HepG2 (cell line): ENCODE results near the gene ENPP1. TPM values are rescaled to one million over a fixed set of nuclear protein-coding genes. Genes with fewer than 3 reads are reported as not detected.

Experiments used
- ATAC-seq: fragments of 200-7000 bp; cut with Tn5 transposase; 3 replicates; pipeline ENCODE4 v1.9.1; 2020; ENCODE audit warnings: mild to moderate bottlenecking, moderate library complexity
- BruUV-seq: library from RNA; stranded (reverse); fragments of 400-500 nt; replicated peaks from 2 replicates; lab custom pipeline; 2021; lab: Mats Ljungman, UMichigan
- CTCF ChIA-PET: fragments of 300-600 bp; formaldehyde crosslinking; extraction: SDS; loops from one replicate; lab custom pipeline; 2021; ENCODE audit warnings: low total read pairs, inconsistent platforms, low intra/inter-chr PET ratio; lab: Yijun Ruan, JAX
- POLR2A ChIA-PET: fragments of 350-600 bp; sonication (Branson Sonifier 250); formaldehyde crosslinking; loops from one replicate; lab custom pipeline; 2020; ENCODE audit warnings: antibody characterized with exemption, inconsistent platforms; lab: Yijun Ruan, JAX
- DNase-seq: peaks from one replicate; pipeline ENCODE4 v3.0.0-alpha.2; 2015; ENCODE audit warnings: low spot score
- FAIRE-seq: peaks from 3 replicates; lab custom pipeline; 2011; peaks lifted over from hg19 to GRCh38; lab: Jason Lieb, UNC
- H2AFZ ChIP-seq: one replicate; pipeline ENCODE4 v1.6.1; 2011; ENCODE audit warnings: low read length, inconsistent platforms
- H3K27ac ChIP-seq: fragments of 300-600 bp; 3 replicates; pipeline ENCODE4 v1.8.0; 2011; ENCODE audit warnings: mixed run types, mild to moderate bottlenecking, mixed read lengths, low read length, inconsistent platforms; ENCODE audit not compliant: insufficient read depth; ENCODE audit errors: extremely low read length
- H3K27me3 ChIP-seq, 2 experiments: fragments of 200-600 bp in 1 of 2; 2 replicates in 1 of 2; 3 replicates in 1 of 2; pipeline versions ENCODE4 v1.6.0 to v1.8.0; 2011; ENCODE audit warnings: low read length in 2 of 2, mild to moderate bottlenecking in 2 of 2, moderate library complexity in 2 of 2, inconsistent platforms in 1 of 2; ENCODE audit not compliant: insufficient read depth in 2 of 2, control insufficient read depth in 1 of 2
- H3K36me3 ChIP-seq, 2 experiments: fragments of 200-600 bp in 1 of 2; replicated peaks in 1 of 2; 2 replicates in 1 of 2; 3 replicates in 1 of 2; pipeline versions ENCODE4 v1.5.1 to v1.8.0; 2011; ENCODE audit warnings: low read length in 2 of 2, inconsistent platforms in 1 of 2; ENCODE audit not compliant: insufficient read depth in 2 of 2, control insufficient read depth in 1 of 2
- H3K4me1 ChIP-seq: 2 replicates; pipeline ENCODE4 v1.5.1; 2012; ENCODE audit warnings: low read length, inconsistent platforms; ENCODE audit not compliant: insufficient read depth
- H3K4me2 ChIP-seq: 2 replicates; pipeline ENCODE4 v1.6.0; 2011; ENCODE audit warnings: low read depth, low read length, inconsistent platforms
- H3K4me3 ChIP-seq, 3 experiments: fragments of 200-600 bp in 1 of 3; sonication (generic), shearing (Covaris generic) in 1 of 3; replicated peaks in 1 of 3; 2 replicates each; pipeline ENCODE4 v1.5.1; 2011 to 2016; ENCODE audit warnings: low read length in 3 of 3, inconsistent platforms in 2 of 3, low read depth in 2 of 3, mild to moderate bottlenecking in 2 of 3, control low read depth in 1 of 3, mixed read lengths in 1 of 3; ENCODE audit not compliant: insufficient read depth in 1 of 3
- H3K79me2 ChIP-seq: one replicate; pipeline ENCODE4 v1.6.1; 2011; ENCODE audit warnings: low read length, inconsistent platforms; ENCODE audit not compliant: insufficient read depth
- H3K9ac ChIP-seq: 2 replicates; pipeline ENCODE4 v1.6.0; 2011; ENCODE audit warnings: mild to moderate bottlenecking, low read depth, low read length, inconsistent platforms; ENCODE audit not compliant: insufficient read depth
- H3K9me3 ChIP-seq: 2 replicates; pipeline ENCODE4 v1.5.1; 2012; ENCODE audit warnings: mild to moderate bottlenecking, low read length
- H4K20me1 ChIP-seq: 2 replicates; pipeline ENCODE4 v1.6.0; 2011; ENCODE audit warnings: inconsistent platforms, mild to moderate bottlenecking, low read length, moderate library complexity; ENCODE audit not compliant: insufficient read depth
- AGO2 ChIP-seq: fragments of 200-400 bp; formaldehyde crosslinking; optimal IDR thresholded peaks from 2 replicates; pipeline ENCODE3; 2017; ENCODE audit warnings: mild to moderate bottlenecking, low read depth, low read length, moderate library complexity
- EZH2 ChIP-seq: conservative IDR thresholded peaks from 2 replicates; pipeline ENCODE4 v1.6.1; 2012; ENCODE audit warnings: mild to moderate bottlenecking, low read depth, low read length, moderate library complexity
- FOXK1 ChIP-seq: sonication (generic); formaldehyde crosslinking; IDR thresholded peaks from 2 replicates; pipeline ENCODE4 v1.4.0; 2020; ENCODE audit warnings: low read depth, missing genetic modification reagents, borderline replicate concordance
- HMGA1 ChIP-seq: sonication (generic); formaldehyde crosslinking; conservative IDR thresholded peaks from 2 replicates; pipeline ENCODE4 v1.4.0; 2020; ENCODE audit warnings: missing genetic modification reagents
- IRF2 ChIP-seq: IDR thresholded peaks from 2 replicates; pipeline ENCODE4 v1.6.1; 2018; ENCODE audit warnings: missing genetic modification reagents, missing compliant biosample characterization
- ISL2 ChIP-seq: sonication (generic); formaldehyde crosslinking; IDR thresholded peaks from 2 replicates; pipeline ENCODE4 v1.5.0; 2020; ENCODE audit warnings: missing genetic modification reagents
- JUNB ChIP-seq: sonication (generic); formaldehyde crosslinking; IDR thresholded peaks from 2 replicates; pipeline ENCODE4 v1.8.0; 2022; ENCODE audit warnings: missing genetic modification reagents, mild to moderate bottlenecking, borderline replicate concordance
- MED1 ChIP-seq: sonication (generic); formaldehyde crosslinking; IDR thresholded peaks from 2 replicates; pipeline ENCODE4 v1.4.0; 2020; ENCODE audit warnings: missing genetic modification reagents
- NFKBIZ ChIP-seq: IDR thresholded peaks from 2 replicates; pipeline ENCODE4 v1.6.1; 2018; ENCODE audit warnings: missing genetic modification reagents, missing compliant biosample characterization
- NFYC ChIP-seq: IDR thresholded peaks from 2 replicates; pipeline ENCODE4 v1.6.1; 2016; ENCODE audit warnings: missing genetic modification reagents, missing compliant biosample characterization
- PHF21A ChIP-seq: sonication (generic); formaldehyde crosslinking; IDR thresholded peaks from 2 replicates; pipeline ENCODE4 v1.5.0; 2020; ENCODE audit warnings: mild to moderate bottlenecking, missing genetic modification reagents
- ZFP62 ChIP-seq: sonication (generic); formaldehyde crosslinking; IDR thresholded peaks from 2 replicates; pipeline ENCODE4 v1.4.0; 2020; ENCODE audit warnings: missing genetic modification reagents
- ZNF333 ChIP-seq: sonication (generic); formaldehyde crosslinking; IDR thresholded peaks from 2 replicates; pipeline ENCODE4 v1.4.0; 2020; ENCODE audit warnings: mild to moderate bottlenecking, missing genetic modification reagents, borderline replicate concordance
- ZNF652 ChIP-seq: IDR thresholded peaks from 2 replicates; pipeline ENCODE4 v1.6.1; 2016; ENCODE audit warnings: low read depth, borderline replicate concordance
- ZNF7 ChIP-seq: IDR thresholded peaks from 2 replicates; pipeline ENCODE4 v1.6.1; 2016; ENCODE audit warnings: missing biosample characterization, missing genetic modification reagents
- WGBS: methylation state at CpG from one replicate; pipeline ENCODE4 v1.1.6; 2017; ENCODE audit warnings: low lambda C conversion rate; 5-methylcytosine and 5-hydroxymethylcytosine counted together
- in situ Hi-C: cut with HindIII; loops from 2 replicates; pipeline ENCODE4 v1.10.0; 2017; ENCODE audit warnings: low pct_unique_long_range_greater_than_20kb; ENCODE audit not compliant: extremely low pct_ligation_motif_present
- intact Hi-C: fragments of 100-400 bp; cut with micrococcal nuclease; formaldehyde crosslinking; loops from one replicate; pipeline ENCODE4 v1.10.0; 2022; ENCODE audit not compliant: unreplicated experiment
- polyA plus RNA-seq, 8 experiments: library from polyadenylated mRNA; depleted of rRNA in 3 of 8; stranded (reverse) in 7 of 8; unstranded in 1 of 8; fragments of >200 nt; fragmentation: Illumina TruSeq in 4 of 8; extraction: Trizol in 4 of 8; gene quantifications; 2 replicates each; pipeline versions ENCODE4 v1.2.1 to v1.2.3, GENCODE V29; 2011 to 2016; ENCODE audit warnings: low read depth in 4 of 8, missing spikeins in 1 of 8, mixed read lengths in 1 of 8; ENCODE audit not compliant: insufficient read depth in 1 of 8
- total RNA-seq, 5 experiments: library from RNA; depleted of rRNA; stranded (reverse); fragments of >200 nt; fragmentation: Illumina TruSeq; extraction: Trizol; gene quantifications; 2 replicates each; pipeline ENCODE4 v1.2.3, GENCODE V29; 2016; ENCODE audit warnings: low read depth in 1 of 5
- TF ChIP-seq, protein P1 (sequence below): IDR thresholded peaks from 2 replicates; pipeline ENCODE4 v1.6.1; 2016; ENCODE audit warnings: missing genetic modification reagents, missing compliant biosample characterization
- TF ChIP-seq, protein P2 (sequence below): sonication (generic); formaldehyde crosslinking; IDR thresholded peaks from 2 replicates; pipeline ENCODE4 v1.5.0; 2020; ENCODE audit warnings: mild to moderate bottlenecking, missing genetic modification reagents
- TF ChIP-seq, protein P3 (sequence below): IDR thresholded peaks from 2 replicates; pipeline ENCODE4 v1.4.0; 2020; ENCODE audit warnings: mild to moderate bottlenecking, missing genetic modification reagents

ENPP1 gene
- total and polyA plus RNA-seq, 2 of the 13 experiments (the other 11 are each of a cell fraction or from before 2014, with no cell fraction given) = 56.5 to 160 TPM

DNA sequence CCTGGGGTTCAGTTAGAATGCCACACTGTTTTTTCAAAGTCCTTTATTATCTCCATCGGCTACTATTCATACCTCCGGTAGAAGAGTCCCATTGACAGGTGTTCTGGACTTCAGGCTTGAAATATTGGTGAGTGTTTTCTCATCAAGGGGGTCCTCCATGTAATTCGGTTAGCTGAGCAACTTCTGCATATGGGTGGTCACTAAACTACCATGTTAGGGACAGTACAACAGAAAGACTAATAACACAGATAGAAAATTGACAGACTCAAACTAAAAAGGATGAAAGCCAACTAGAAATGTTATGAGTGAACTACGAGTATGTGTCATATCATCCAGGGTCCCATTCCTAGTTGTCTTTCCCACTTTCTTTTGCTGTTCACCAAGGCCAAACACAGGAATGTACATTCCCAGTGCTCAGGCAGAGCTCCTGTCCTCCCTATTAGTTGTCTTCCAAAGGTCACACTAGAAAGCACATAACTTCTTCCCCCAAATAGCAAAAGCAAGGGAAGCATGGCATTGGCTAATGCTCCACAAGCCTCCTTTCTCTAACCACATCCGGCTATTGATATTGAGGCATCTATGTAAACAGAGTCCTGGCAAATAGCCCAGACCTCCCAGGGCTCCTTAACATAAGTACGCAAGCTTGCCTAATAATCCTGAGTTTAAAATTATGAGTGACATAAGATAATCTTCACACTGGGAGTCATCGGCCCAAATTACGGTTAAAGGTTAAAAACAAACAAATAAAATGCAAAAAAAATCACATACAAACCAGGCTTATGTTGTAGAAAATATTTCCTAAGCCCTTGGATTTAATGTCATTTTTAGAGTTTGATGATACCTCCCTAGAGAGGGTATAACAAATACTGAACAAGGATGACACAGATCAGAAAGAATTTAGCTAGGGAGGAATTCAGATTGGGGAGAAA, 130.1 kb downstream of the ENPP1 start:
- Histone ChIP-seq H3K27me3 (no peaks in the 10 kb centered on the region), H4K20me1 (no peaks in the 10 kb centered on the region), H3K4me2 (peak overlapping the region; percentile 52), H3K9ac (no peak overlapping the region), H3K27ac (peak overlapping the region; percentile 56), H2AFZ (no peak overlapping the region), H3K36me3 (no peaks in the 10 kb centered on the region), H3K4me1 (peaks cover 46% of the 10 kb centered on the region), H3K9me3 (no peaks in the 10 kb centered on the region), H3K4me3 (peak overlapping the region in 1 of 3 experiments; percentile 7; a peak in 1 of 6 replicates), H3K79me2 (no peaks in the 10 kb centered on the region)
- FAIRE-seq (peak; percentile 93), DNase-seq (peak; percentile 100), ATAC-seq (peak; percentile 98)
- in situ Hi-C loops = no loop called here
- POLR2A ChIA-PET = interaction anchor here (1.1 to 6.3 kb wide), 6 partner anchors 11 to 43 kb away, joined by 4 to 217 read pairs (median 14); partner anchors contain the start of gene CCN2
- WGBS = 32% methylated on average over 8 of the region's 8 CpGs
- no TSS peak for BruUV-seq
- intact Hi-C loops = loop anchor here (1.0 to 10.0 kb wide), 5 partner anchors 12 to 577 kb away; partner anchors contain the start of gene STX7
- CTCF ChIA-PET = no interaction called here
- TF ChIP-seq, protein P1, sequence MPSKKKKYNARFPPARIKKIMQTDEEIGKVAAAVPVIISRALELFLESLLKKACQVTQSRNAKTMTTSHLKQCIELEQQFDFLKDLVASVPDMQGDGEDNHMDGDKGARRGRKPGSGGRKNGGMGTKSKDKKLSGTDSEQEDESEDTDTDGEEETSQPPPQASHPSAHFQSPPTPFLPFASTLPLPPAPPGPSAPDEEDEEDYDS = peak; percentile 75
- no peak for TF ChIP-seq EZH2
- no peak for TF ChIP-seq ZNF7 (CRISPR knock-in tag)
- no peak for TF ChIP-seq ZFP62
- peak; percentile 95; the same call in 1 of the 2 replicates for TF ChIP-seq NFKBIZ (CRISPR knock-in tag)
- peak; percentile 97 for TF ChIP-seq IRF2 (CRISPR knock-in tag)
- TF ChIP-seq AGO2 = no peak
- TF ChIP-seq HMGA1 = no peak
- peak; percentile 97 for TF ChIP-seq MED1
- peak; percentile 96 for TF ChIP-seq FOXK1
- TF ChIP-seq JUNB (CRISPR knock-in tag) = no peak; the same call in 1 of the 2 replicates
- TF ChIP-seq, protein P2, sequence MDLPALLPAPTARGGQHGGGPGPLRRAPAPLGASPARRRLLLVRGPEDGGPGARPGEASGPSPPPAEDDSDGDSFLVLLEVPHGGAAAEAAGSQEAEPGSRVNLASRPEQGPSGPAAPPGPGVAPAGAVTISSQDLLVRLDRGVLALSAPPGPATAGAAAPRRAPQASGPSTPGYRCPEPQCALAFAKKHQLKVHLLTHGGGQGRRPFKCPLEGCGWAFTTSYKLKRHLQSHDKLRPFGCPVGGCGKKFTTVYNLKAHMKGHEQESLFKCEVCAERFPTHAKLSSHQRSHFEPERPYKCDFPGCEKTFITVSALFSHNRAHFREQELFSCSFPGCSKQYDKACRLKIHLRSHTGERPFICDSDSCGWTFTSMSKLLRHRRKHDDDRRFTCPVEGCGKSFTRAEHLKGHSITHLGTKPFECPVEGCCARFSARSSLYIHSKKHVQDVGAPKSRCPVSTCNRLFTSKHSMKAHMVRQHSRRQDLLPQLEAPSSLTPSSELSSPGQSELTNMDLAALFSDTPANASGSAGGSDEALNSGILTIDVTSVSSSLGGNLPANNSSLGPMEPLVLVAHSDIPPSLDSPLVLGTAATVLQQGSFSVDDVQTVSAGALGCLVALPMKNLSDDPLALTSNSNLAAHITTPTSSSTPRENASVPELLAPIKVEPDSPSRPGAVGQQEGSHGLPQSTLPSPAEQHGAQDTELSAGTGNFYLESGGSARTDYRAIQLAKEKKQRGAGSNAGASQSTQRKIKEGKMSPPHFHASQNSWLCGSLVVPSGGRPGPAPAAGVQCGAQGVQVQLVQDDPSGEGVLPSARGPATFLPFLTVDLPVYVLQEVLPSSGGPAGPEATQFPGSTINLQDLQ = no peak
- no peak for TF ChIP-seq ZNF333
- peak; percentile 97 for TF ChIP-seq PHF21A (CRISPR knock-in tag)
- TF ChIP-seq NFYC (CRISPR knock-in tag) = peak; percentile 78
- TF ChIP-seq, protein P3, sequence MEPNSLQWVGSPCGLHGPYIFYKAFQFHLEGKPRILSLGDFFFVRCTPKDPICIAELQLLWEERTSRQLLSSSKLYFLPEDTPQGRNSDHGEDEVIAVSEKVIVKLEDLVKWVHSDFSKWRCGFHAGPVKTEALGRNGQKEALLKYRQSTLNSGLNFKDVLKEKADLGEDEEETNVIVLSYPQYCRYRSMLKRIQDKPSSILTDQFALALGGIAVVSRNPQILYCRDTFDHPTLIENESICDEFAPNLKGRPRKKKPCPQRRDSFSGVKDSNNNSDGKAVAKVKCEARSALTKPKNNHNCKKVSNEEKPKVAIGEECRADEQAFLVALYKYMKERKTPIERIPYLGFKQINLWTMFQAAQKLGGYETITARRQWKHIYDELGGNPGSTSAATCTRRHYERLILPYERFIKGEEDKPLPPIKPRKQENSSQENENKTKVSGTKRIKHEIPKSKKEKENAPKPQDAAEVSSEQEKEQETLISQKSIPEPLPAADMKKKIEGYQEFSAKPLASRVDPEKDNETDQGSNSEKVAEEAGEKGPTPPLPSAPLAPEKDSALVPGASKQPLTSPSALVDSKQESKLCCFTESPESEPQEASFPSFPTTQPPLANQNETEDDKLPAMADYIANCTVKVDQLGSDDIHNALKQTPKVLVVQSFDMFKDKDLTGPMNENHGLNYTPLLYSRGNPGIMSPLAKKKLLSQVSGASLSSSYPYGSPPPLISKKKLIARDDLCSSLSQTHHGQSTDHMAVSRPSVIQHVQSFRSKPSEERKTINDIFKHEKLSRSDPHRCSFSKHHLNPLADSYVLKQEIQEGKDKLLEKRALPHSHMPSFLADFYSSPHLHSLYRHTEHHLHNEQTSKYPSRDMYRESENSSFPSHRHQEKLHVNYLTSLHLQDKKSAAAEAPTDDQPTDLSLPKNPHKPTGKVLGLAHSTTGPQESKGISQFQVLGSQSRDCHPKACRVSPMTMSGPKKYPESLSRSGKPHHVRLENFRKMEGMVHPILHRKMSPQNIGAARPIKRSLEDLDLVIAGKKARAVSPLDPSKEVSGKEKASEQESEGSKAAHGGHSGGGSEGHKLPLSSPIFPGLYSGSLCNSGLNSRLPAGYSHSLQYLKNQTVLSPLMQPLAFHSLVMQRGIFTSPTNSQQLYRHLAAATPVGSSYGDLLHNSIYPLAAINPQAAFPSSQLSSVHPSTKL = peak; percentile 100
- peak; percentile 69; the same call in 1 of the 2 replicates for TF ChIP-seq ZNF652
- peak; percentile 96 for TF ChIP-seq ISL2 (CRISPR knock-in tag)
